ENCODE data around the gene ALK.
"Not testable (repeated sequence)": the region's sequence is repeated elsewhere in the genome, so short reads cannot be mapped to it uniquely, and the experiment has no call there.

ALK gene

GRCh38 chr2:29261003-29261402 is 660.4 kb downstream of the ALK start:
- FAIRE-seq: no peak

- FAIRE-seq: no peak
Observed at GRCh38 chr2:29260142-29260772, 661.1 kb downstream of the ALK start.

DNA sequence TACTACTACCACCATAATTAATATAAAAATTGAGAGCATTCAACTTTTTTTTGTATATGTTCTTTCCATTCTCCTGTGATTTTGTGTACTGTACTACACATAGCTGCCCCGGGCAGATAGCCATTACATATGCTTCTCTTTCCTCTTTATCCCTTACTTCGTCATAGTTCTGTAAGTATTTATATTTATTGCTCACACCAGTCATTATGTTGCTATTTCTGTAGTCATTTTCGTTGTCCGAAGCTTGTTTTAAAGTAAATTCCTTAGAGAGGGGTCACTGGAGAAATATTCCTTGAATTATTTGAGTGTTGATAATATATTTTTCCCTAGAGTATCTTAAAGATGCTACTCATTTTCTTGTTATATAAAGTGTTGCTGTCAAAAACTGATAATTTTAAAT is 662.2 kb downstream of the ALK start:
- no peak for FAIRE-seq

GRCh38 chr2:29255004-29255403 is 666.4 kb downstream of the ALK start:
- FAIRE-seq: no peak

DNA sequence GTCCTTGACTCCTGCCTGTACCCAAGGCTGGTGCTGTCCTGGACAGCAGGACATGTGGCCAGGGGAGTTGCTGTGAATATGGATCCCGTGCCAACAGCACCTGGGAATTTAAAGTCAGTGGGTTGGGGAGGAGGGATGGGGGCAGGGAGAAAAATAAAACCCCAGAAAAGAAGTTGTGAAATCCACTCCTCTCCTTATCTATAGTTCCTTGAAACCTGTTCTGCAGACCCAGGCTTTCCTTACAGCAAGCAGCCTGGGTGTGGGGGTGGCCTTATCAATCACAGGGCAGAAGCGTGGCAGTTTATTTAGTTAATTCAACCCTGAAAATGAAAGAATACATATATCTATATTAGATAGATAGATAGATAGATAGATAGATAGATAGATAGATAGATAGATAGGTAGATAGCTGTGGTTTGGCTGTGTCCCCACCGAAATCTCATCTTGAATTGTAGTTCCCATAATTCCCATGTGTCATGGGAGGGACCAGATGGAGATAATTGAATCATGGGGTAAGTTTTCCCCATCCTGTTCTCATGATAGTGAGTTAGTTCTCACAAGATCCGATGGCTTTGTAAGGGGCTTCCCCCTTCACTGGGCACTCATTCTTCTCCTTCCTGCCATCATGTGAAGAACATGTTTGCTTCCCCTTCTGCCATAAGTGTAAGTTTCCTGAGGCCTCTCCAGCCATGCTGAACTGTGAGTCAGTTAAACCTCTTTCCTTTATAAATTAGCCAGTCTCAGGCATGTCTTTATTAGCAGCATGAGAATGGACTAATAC is 667.7 kb downstream of the ALK start:
- FAIRE-seq: not testable (repeated sequence)

DNA sequence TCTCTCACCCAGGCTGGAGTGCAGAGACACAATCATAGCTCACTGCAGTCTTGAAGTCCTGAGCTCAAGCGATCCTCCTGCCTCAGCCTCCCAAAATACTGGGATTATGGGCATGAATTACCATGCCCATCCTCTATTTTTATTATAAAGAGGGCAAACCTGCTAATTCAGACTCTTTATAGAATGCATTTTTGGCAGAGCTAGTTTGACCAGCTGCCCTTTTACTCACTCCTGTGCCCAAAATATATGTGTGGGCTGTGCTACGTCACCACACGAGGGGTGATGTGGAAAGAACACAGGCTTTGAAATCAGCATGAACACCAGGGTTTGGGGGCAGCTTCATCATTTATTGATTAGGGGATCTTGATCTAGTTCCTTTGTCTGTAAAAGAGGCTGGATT is 668.4 kb downstream of the ALK start:
- no peak for FAIRE-seq

- no peak for FAIRE-seq
Observed at GRCh38 chr2:29251406-29251805, 670.0 kb downstream of the ALK start.

- FAIRE-seq: no peak
Observed at GRCh38 chr2:29250977-29251376, 670.4 kb downstream of the ALK start.

DNA sequence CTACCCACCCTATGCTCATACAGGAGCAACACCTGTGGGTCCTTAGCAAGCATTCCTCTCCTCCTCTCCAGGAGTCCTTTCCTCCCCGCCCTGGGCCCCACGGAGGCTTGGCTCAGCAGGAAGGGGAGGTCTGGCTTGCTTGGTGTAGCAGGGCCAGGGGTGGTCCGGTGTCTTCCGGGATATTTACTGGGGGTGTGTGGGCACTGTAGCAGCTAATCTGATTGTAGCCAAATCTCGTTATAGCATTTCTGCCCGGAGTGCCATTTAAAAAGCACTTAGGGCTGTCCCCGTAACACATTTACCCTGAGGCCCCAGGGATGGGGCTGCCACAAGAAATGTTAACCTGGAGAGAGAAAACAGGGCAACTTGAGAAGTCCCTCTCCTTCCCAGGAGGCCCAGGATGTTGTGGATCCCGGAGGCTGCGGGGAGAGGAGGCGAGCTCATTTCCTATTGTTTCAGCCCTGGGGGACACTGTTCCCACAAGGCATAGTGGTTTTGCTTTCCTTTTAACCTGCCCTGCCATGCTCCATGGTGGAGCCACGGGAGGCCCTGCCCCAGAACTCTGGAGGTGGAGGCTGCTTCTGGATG is 671.6 kb downstream of the ALK start:
- FAIRE-seq: no peak

DNA sequence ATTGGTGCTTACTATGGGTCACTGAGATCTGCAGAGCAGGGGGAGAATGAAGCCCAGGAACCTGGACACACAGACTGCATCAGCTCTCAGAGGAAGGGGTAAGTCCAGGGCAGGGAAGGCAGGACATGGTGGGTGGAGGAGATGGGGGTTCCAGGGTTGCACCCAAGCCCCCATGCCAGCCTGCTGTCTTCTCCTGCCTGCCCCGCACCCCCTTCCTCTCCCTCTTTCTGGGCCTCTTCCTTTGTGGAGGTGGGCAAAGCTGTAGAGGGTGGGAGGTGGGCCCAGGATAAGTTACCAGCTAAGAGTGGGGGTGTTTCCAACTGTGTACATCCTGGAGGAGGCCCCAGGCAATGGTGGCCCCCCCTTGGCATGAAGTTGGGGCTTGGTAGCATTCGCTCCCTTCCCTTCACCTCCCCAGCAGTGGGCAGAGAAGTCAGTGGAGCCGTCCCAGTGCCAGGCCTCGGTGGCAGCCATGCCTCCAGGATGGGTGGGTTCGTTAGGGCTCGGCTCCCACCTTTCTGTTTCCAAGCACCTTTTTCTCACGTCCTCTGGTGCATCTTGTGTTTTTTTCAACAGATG is 674.0 kb downstream of the ALK start:
- no peak for FAIRE-seq

- FAIRE-seq: no peak
Observed at GRCh38 chr2:29246383-29247300, 674.7 kb downstream of the ALK start.

- no peak for FAIRE-seq
Observed at GRCh38 chr2:29245742-29246382, 675.5 kb downstream of the ALK start.

DNA sequence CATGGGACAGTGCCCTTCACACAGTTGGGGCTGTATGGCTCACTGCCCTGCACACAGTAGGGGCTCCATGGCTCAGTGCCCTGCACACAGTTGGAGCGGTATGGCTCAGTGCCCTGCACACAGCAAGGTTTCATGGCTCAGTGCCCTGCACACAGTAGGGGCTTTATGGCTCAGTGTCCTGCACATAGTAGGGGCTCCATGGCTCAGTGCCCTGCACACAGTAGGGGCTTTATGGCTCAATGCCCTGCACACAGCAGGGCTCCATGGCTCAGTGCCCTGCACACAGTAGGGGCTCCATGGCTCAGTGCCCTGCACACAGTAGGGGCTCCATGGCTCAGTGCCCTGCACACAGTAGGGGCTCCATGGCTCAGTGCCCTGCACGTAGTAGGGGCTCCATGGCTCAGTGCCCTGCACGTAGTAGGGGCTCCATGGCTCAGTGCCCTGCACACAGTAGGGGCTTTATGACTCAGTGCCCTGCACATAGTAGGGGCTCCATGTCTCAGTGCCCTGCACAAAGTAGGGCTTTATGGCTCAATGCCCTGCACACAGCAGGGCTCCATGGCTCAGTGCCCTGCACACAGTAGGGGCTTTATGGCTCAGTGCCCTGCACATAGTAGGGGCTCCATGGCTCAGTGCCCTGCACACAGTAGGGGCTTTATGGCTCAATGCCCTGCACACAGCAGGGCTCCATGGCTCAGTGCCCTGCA is 676.2 kb downstream of the ALK start:
- FAIRE-seq: not testable (repeated sequence)

DNA sequence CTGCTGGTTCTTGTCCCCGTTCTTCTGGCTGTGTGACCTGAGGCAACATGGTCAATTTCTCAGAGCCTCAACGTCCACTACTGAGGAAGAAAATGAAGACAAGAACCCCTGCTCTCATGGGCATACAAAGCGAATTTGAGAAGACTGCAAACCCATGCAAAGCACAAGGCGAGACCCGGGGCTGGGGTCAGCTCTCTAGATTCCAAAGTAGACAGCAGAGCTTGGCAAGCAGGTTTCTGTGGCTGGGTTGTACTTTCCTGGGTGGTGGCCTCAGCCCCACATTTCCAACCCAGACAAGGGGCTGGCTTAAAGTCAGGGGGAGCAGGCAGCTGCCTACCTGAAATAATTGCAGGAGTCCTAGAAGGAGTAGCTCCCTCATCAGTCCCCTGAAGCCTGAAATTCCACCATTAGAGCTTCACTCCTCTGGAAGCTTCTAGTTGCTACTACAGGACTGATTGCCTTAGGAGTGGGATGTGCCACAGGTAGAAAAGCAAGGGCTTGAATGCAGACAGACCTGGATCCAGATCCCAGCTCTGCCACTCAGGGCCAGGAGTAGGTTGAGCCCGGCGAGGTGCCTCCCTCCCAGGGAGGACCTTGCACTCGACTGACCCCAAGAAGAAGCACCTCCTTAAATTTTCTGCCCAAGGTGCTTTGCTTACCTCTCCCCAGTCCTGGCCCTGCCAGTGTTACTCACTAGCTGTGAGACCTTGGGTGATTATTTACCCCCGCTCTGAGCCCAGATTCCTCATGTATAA is 678.6 kb downstream of the ALK start:
- FAIRE-seq: no peak

DNA sequence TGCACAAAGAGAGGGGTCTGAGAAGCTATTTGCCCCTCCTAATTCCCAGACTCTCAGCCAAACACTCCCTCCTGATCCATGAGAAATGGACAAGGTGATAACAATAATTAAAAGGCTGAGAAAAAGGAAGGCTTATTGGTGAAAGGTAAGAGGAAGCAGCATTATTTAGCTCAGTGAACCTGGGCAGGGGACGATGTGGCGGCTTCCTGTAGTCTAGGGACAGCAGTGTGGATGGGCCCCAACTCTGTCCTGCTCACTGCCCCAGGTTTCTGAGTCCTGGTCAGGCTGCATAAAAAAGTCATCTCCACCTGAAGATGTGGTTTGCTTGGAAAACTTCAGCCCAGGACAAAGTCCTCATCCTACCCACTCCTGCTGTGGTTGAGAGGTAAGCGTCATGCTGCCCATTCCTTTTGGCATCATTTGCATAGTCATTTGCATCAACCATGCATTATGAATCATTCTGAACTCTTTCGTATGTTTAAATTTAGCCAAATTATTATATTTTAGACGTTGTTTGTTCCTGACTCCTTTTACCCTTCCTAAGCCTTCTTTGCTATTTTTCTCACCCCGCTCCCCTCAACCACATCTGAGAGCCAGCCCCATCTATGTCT is 679.3 kb downstream of the ALK start:
- no peak for FAIRE-seq

DNA sequence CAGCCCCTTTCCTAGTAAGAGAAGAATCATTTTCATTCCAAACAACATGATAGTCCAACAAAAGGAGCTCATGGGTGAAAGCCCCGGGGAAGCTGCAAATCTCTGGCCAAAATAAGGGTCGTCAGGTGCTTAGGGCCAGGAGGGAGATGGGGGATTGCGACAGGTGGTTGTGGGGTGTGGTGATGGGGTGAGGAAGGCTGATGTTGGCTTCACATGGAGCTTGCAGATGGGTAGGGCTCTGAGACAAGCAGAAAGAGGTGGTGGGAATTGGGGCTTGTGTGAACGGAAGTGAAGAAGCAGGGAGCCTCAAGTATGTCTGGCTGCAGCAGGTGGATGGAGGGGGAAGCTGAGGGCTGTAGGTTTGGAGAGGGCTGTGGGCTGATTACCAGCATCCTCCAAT is 680.0 kb downstream of the ALK start:
- FAIRE-seq: no peak

GRCh38 chr2:29240601-29241000 is 680.8 kb downstream of the ALK start:
- FAIRE-seq: no peak

- FAIRE-seq: no peak
Observed at GRCh38 chr2:29239209-29239960, 682.0 kb downstream of the ALK start.

DNA sequence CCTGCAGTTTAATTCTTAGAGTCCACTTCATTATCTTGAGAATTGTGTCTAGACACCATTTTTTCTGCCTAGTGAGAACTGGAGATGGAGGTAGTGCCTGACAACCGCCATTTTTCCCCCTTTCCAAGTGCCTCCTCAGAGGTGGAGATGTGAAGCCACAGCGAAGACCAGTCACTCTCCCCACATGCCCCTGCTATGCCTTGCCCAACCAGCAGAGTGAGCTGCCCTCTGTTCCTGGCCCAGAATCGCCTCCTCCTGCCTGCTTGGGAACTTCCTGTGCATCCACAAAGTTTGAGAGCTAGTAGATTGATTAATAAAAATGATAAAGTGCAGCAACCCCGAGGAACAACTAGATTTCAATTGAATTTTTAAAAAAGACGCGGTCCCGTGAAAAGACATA is 682.9 kb downstream of the ALK start:
- no peak for FAIRE-seq

GRCh38 chr2:29236074-29236473 is 685.3 kb downstream of the ALK start:
- no peak for FAIRE-seq

Measured in TTC549 (cell line).